ENCODE measurements around the gene FTCD.

Gene FTCD

DNA sequence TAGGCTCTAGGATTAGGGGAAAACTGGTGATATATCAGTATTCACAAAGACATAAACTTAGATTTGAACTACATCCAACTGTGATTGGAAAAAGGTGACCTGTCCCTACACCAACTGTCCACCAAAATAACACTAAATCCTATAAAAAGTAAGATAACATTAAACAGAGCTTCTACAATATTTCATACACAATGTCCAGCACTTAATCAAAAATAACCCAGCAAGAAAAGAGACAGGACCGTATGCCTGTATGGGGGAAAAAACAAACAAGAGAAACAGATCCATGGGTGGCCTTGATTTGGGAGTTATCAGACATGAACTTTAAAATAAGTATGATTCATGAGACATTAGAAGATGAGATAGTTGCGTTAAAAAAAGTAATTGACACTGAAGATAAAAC, 67.2 kb downstream of the FTCD start:
- DNase-seq, result no peak

DNA sequence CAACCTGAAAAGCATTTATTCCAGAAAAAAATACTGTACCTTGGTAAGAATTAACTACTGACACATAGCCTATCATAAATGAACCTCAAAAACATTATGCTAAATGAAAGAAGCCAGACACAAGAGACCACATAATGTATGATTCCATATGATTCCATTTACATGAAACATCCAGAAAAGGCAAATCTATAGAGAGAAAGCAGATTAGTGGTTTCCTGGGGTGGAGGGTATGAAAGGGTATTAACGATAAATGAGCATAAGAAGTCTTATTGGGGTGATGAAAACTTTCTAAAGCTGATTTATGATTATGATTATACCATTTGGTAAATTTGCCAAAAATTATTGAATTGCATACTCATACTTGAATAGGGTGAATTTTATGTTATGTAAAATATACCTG, 67.7 kb downstream of the FTCD start:
- no peak for DNase-seq
